AG10803 (cell line): ENCODE data around the gene UST.

Experiments used
- DNase-seq: peaks from one replicate; pipeline ENCODE4 v3.0.0; 2010; ENCODE audit warnings: low read depth
- H3K4me3 ChIP-seq: 2 replicates; pipeline ENCODE4 v1.5.1; 2011; ENCODE audit warnings: mild to moderate bottlenecking, low read length, control low read depth
- CTCF ChIP-seq: conservative IDR thresholded peaks from 2 replicates; pipeline ENCODE4 v1.5.1; 2011; ENCODE audit warnings: mild to moderate bottlenecking, low read length, control low read depth, inconsistent platforms

Gene UST

DNA sequence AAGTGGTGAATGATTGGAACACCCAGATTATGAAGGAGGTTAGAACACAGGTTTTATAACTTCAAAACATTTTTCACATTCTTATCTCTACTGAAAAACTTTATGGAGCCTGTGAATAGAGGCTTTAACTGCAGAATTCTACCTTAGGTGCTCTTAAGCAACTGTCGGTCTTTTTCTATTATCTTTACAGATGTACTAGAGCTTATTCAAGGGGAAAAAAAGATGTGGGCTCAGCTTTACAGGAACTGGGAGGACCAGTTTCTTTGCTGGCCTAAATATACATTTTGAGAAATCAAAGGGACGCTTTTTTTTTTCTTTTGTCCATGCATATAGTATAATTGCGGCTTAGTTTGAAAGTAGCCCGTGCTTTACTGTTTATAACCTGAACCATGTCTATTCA, 58.9 kb downstream of the UST start:
- no peak for DNase-seq
- no peak for TF ChIP-seq CTCF
- peak overlapping the region; percentile 38 for H3K4me3 ChIP-seq

GRCh38 chr6:148807784-148808183, 61.0 kb downstream of the UST start:
- no peak for DNase-seq
- no peak overlapping the region for H3K4me3 ChIP-seq
- TF ChIP-seq CTCF: no peak

DNA sequence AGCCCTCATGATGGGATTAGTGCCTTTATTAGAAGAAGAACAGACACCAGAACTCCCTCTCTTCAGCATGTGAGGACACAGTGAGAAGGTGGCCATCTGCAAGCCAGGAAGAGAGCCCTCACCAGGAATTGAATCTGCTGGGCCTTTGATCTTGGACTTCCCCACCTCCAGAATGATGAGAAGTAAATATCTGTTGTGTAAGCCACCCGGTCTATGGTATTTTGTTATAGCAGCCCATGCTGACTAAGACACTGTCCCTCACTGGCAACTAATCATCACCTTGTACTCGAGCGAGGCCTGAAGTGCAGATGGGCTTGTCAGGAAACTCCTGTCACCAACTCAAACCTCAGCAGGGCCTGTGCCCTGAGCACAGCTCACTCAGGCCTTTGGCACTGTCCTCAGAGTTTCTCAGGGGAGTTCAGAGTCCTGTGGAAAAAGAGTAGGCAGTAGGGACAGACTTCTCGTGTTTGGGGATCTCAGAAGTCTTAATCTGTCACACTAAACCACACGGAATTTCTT, 62.0 kb downstream of the UST start:
- TF ChIP-seq CTCF: no peak
- H3K4me3 ChIP-seq: no peak overlapping the region
- DNase-seq: no peak

GRCh38 chr6:148811459-148811858, 64.6 kb downstream of the UST start:
- no peak for DNase-seq
- no peak for TF ChIP-seq CTCF

DNA sequence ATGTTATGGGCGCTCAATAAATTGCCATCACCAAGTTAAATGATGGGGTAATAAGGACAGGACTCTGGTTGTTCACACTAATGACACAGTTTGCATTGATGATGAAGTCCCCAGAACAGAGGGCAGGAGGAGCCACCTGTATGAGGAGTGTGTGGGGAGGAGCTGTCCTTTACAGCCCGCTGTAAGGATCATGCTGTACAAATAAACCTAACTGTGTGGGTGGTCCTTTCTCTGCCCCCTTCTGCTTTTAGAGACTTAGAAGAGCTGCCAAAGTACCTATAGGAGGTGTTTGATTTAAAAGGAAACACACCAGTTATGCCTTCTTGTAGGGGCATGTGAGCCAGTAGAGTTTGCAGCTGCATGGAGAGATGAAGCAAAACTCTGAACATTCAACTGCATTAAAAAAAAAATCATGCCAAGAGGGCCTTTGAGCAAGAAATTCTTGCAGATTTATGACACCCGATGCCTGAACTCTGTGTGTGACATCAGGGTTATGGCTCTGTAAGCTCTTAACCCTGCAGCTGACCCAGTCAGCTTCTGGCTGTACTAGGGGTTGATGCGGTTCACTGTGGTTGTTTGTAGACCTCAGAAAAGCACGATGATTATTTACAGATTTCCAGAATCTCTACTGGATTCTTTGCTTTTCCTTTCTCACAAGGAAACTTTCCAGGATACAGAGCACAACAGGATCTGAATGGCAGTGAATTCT, 67.4 kb downstream of the UST start:
- DNase-seq: peak; percentile 76
- TF ChIP-seq CTCF: no peak
- H3K4me3 ChIP-seq: no peak overlapping the region

More at GRCh38 chr6:148811459-148811858, 64.6 kb downstream of the UST start:
- H3K4me3 ChIP-seq: no peak overlapping the region

DNA sequence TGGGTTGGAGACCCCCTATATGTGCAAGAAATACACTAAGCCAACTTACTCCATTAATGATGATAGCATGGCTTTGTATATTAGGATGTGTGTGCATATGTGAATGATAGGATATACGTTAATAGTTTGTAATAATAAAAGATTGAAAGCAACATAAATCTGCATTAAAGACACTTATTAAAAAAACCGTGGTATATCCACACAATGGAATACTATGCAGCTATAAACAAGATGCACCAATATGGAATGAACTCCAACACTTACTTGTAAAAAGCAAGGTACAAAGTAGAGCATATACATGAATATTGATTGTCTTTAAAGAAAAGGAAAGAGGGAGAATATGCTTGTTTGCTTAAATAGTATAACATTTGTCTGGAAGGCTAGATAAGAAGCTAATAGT, 68.0 kb downstream of the UST start:
- DNase-seq: no peak
- H3K4me3 ChIP-seq: no peak overlapping the region
- TF ChIP-seq CTCF: no peak

DNA sequence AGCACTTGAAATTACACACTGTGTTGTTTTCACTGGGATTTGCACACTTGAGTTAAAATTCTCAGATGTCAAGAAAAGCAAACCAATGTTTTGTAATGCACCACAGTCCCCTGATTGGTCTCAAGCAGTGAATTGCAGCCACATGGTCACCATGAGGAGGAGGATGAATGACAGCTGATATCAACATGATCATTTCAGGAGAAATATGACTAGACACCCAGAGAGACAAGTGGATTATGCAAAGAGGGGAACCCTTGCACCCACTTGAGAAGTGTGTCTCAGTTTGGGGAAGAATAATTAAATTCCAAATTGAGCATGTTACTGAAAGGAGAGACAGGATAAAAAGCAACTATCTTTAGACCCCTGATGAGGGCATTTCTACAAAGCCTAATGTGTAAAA, 69.3 kb downstream of the UST start:
- DNase-seq: no peak
- no peak overlapping the region for H3K4me3 ChIP-seq
- TF ChIP-seq CTCF: no peak
